ENCODE results near the gene ZBTB5.

DNA sequence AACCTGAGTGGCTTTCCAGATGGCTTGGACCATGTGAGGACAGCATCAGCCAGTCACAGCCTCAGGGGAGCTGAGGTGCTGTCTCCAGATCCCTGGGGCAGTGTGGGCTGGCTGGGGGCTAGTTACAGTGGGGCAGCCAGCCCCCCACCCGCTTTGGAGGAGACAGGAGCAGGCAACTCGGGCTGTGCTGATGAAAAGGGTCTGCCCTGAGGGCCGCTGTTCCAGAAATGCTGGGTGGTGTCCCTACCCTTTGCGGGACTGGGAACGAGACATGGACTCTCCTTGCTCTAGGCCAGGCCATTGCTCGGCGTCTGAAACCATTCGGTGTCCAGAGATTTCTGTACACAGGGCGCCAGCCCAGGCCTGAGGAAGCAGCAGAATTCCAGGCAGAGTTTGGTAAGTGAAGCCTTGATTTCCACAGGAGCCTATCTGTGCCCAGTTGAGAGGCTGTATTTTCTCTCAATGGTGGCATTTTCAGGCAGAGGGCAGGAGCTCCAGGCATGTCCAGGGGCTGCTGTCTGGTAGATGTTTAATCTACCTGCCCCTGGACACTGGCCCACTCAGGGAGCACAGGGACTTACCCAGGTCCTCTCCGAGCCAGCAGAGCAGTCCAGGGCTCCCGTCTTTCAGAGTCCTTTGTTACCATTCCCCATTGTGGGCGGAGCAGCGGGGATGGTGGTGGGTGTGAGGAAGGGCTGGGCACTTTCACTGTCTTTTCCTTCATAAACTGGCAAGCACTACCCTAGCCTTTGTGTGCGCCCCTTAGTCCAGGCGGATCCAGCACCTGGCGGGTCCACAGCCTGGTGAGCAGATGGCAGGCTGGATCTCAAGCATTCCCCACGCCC is 35.6 kb downstream of the ZBTB5 start:
- TF ChIP-seq CTCF (IDR thresholded peaks at IDR 0.05) (no peak), POLR2A (IDR thresholded peaks at IDR 0.05) (no peak)

Measured in Peyer's patch (tissue), 4 donors.